Activated T-cell treated with anti-CD3 and anti-CD28 coated beads for 1 hour (primary cell): ENCODE data around the gene PTGER4.
A peak's percentile ranks its signal among the peaks of the same experiment; 100 is the strongest.

Source experiments
- DNase-seq: peaks from one replicate; pipeline ENCODE4 v3.0.0-alpha.2; 2020; ENCODE audit warnings: low read depth

PTGER4 gene

DNA sequence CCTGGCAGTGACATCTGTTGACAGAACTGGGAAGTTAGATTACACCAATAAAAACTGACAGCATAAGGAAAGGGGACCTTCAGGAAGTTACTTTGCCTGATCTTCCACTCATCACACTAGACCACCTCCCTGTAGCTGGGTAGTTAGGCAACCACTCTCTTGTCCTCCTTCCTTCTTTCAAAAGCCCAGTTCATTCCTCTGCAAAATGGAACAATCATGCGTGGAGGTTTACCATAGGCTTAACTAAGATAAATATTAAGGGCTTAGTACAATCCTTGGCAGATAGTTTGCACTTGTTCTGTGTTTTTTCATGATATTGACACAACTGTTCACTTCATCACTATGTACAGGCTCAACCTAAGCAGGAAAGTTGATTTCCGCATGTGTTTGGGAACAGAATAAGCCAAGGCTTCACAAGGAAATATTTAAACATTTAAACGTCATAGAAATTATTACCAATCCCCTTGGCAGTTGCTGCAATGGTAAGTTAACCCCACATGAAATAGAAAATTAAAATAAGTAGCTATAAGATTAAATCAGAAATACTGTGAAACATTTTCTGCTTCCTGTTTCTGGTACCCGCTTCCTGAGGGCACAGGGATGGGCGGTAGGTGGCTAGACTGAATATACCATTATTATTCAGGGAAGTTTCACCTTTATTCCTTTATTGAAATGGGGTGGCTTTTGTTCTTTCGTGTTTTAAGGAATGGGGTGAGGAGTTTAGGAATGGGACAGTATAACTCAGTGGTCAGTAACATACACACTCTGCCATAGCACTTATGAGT, 9.9 kb upstream of the PTGER4 start:
- no peak for DNase-seq

DNA sequence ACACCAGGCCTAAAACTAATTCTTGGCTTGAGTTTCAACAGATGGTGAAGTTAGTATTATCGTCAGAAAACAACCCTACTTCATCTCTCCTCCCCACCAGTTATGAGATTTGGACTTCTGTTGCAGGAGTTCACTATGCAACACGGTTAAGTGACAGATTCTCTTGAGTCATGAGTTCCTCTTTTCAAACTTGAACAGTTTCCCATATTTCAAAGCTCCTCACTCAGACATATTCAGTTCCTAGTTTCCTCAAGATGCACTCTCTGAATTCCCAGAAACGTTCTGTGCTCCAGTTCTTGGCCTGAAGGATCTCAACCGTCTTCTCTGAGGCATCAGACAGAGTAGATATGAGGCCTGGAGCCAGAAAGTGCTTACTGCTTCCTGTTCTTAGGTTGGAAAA, 7.3 kb upstream of the PTGER4 start:
- DNase-seq, result no peak

DNA sequence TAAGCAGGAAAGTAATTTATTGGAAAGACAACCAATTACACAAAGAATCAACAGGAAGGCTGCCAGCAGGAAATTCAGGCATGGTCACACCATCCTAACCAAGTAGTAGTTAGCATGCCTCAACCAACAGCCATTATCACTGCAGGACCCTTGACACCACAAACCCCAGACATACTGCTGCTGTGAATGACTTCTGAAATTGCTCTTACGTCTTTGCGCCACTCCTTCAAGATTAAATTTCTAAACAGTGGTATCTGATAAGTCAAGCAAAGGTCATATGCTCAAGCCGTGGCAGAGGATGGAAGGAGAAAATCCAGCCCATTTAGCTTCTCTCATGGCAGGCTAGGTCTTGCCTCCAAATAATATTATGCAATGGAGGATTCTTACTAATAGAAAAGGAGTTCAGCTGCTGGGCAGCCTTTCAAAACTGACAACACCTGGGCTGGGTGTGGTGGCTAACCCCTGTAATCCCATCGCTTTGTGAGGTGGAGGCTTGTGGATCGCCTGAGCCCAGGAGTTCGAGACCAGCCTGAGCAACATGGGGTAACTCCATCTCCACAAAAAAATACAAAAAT, 5.0 kb upstream of the PTGER4 start:
- DNase-seq, result no peak

GRCh38 chr5:40675396-40676133, 4.2 kb upstream of the PTGER4 start:
- no peak for DNase-seq

DNA sequence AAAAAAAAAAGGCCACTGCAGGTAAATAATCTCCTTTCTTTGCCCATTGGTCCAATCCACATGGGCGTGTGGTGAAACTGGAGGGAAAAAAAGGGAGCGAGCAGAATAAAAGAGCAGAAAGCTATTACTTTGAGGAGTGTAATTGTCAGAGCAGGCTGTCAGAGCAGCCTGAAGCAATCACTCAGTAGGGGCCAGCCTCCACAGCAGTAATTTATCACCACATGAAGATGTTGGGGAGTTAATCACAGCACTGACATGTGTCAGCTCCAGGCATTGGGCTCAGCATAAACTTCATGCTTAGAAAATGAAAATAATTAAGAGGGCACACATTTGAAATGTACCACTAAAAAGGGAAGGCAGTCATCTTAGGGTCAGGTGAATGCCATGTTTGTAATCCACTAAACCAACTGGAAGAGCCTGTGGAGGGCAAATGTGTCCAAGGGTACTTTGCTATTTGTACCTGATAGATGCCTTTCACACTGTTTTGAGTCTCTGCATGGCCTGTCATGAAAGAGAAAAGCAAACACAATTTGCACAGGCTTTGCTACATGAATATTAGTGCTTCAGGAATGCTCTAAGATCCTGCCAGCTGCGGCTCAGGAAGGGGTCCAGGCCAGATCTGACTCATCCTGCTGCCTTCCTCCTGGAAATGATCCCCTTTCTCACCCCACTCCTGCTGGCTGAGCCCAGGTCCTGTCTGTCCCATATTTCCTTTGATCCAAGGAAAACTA, 2.9 kb upstream of the PTGER4 start:
- DNase-seq, result no peak

DNA sequence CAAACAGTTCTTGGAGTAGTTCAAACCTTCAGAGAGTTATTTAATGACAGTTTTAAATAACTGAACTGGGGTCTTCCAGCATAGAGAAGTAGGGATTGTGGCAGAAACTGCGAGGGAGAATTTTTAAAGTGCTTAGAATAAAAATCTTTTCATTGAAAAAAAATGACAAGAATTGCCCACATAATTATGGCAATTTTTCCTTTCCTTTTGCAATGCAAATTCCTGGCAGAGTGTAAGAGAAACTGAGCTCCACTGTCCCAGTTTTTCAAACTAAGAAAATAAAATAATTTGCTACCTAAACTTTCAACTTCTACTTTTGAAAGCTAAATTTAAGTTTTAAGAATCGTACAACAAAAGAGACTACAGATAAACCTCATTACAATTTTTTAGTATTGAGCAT, 2.3 kb upstream of the PTGER4 start:
- DNase-seq, result no peak

DNA sequence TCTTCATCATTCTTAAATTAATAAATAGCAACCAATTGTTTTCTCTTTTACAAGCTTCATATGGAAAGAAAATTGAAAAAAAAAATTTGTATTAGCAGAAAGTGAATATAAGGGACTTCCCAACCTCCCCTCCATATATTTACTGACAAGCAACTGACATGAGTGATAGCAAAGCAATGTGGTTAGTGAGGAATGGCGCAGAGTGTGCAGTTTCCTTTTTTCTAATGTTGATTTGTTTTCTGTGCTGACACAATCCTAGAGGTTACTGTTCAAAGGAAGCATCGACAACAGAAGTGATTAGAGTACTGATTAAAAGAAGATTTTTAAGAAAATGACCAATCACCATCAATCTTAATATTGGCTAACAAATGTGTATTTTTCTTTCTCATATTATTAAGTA, 1.7 kb upstream of the PTGER4 start:
- no peak for DNase-seq

GRCh38 chr5:40678460-40679147, 1.1 kb upstream of the PTGER4 start:
- DNase-seq, result no peak

DNA sequence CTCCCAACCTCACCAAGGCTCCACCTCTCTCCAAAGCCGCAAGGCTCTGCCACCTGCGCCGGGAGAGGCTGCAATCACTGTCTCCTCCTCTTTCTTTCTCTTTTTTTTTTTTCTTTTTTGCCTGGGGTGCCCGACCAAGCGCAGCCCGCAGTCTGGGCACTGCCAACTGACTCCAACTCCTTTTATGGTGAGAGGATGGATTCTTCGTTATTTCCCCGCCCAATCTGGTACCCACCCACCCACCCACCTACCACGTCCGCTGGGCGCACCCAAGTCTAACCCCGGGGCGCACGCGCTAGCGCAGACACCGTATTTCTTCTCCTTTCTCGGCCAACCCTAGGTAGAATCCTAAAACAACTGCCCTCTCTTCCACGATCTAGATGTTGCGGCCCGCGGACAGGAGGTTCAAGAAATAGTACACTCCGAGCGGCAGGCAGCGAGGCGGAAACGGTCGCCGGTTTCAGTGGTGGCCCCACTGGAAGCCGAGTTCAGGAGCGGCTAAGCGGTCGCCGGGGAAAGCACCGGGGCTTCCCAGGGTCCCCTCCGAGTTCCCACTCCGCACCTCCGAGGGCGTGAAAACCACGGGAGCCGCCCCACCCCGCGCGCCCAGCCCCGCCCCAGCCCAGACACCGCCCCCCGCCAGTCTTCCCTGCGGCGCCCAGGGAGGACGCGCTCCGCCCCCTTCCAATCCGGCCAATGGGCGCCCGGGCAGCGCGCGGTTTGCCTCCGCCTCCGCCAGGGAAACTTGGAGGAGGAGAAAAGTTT, 385 bp upstream of the PTGER4 start:
- DNase-seq, result peak; percentile 89

GRCh38 chr5:40680741-40681362, 1.1 kb downstream of the PTGER4 start:
- DNase-seq, result peak; percentile 37

GRCh38 chr5:40681363-40682153, 1.8 kb downstream of the PTGER4 start:
- no peak for DNase-seq

GRCh38 chr5:40682154-40683017, 2.7 kb downstream of the PTGER4 start:
- DNase-seq, result no peak

- DNase-seq, result no peak
Measured at GRCh38 chr5:40683305-40683704, 3.6 kb downstream of the PTGER4 start.

GRCh38 chr5:40685193-40685592, 5.5 kb downstream of the PTGER4 start:
- DNase-seq, result no peak

DNA sequence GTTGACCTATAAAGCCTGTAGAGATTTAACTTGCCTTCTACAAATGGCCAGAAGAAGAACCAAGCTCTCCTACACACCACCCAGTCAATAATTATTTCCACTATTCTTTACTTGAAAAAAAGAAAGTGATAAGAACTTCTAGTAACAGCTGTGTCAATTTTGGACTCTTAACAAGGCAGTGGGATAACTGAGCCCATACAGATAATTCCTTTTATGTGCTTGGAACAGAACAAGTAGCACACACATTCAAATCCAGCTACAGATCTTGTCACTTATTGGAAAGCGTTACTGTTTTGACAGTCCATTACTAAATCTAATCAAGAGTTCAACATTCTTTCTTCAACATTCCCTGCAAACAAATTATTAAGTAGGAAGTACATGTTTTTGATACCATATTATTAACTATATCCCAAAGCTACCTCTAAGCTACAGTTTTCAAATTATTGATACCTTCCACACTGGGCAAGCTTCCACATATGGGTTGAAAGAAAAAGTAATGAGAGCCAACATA, 6.3 kb downstream of the PTGER4 start:
- no peak for DNase-seq

- DNase-seq, result no peak
Measured at GRCh38 chr5:40687321-40687720, 7.6 kb downstream of the PTGER4 start.

DNA sequence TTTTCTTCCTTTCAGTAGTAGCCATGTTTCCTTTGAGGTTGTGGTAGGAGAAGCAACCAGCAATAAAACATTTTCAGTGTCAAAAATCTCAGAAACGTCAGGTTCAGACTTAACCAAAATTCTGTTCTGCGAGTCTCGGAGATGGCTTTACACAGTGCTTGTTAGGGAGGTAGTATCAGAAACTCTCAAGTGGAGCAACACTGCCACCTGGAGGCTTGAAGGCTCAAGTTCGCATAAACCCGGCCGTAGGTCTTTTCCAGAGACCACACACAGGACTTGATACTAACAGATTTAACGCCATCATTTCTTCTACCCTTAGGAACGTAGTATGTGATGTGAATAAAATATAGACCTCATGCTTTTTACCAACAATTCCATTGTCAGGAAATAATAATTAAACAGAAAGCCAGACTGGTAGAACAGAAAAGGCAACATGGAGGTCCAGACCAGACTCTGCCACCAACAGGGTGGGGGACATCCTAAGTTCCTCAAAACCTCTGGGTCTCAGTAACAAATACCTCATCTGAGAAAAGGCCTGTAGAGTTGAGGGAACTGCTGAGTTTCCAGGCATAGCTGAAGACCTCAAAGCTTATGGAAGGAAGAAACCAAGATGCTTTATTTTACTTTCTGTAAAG, 8.5 kb downstream of the PTGER4 start:
- peak; percentile 83 for DNase-seq

DNA sequence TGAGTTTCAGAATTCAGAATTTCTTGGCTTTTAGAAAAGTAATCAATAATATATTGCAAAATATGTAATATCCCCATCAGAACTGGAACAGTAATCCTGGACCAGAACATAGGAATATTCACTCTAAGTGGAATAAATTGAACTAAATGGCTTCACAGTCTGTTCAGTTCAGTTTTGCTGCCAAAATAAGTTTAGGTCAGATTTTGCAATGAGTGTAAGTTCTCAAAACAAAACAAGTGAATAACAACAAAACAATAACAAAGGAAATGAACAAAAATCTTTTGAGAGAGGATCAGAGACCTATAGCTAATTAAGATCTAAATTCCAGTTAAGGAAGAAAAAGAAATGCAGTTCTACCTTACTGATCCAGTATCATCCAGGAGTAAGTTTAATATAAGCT, 9.3 kb downstream of the PTGER4 start:
- no peak for DNase-seq
